Fibroblast of skin of abdomen (primary cell): Measurements from ENCODE around the gene UROS. TPM values are rescaled to one million over a fixed set of nuclear protein-coding genes. Genes with fewer than 3 reads are reported as not detected.
A peak's percentile ranks its signal among the peaks of the same experiment; 100 is the strongest.

Experiments used
- DNase-seq: peaks from one replicate; pipeline ENCODE4 v3.0.0-alpha.2; 2013
- polyA plus RNA-seq, 2 experiments: library from polyadenylated mRNA; unstranded; fragments of 120-200 nt; gene quantifications; one replicate each; pipeline ENCODE4 v1.2.1, GENCODE V29; 2013; ENCODE audit not compliant: insufficient read length in 2 of 2

UROS gene
- 78.9 TPM for polyA plus RNA-seq (2013, experiment 1 of 2; ENCODE audit: insufficient read length)
- polyA plus RNA-seq (2013, experiment 2 of 2; ENCODE audit: insufficient read length) = 76.6 TPM

DNA sequence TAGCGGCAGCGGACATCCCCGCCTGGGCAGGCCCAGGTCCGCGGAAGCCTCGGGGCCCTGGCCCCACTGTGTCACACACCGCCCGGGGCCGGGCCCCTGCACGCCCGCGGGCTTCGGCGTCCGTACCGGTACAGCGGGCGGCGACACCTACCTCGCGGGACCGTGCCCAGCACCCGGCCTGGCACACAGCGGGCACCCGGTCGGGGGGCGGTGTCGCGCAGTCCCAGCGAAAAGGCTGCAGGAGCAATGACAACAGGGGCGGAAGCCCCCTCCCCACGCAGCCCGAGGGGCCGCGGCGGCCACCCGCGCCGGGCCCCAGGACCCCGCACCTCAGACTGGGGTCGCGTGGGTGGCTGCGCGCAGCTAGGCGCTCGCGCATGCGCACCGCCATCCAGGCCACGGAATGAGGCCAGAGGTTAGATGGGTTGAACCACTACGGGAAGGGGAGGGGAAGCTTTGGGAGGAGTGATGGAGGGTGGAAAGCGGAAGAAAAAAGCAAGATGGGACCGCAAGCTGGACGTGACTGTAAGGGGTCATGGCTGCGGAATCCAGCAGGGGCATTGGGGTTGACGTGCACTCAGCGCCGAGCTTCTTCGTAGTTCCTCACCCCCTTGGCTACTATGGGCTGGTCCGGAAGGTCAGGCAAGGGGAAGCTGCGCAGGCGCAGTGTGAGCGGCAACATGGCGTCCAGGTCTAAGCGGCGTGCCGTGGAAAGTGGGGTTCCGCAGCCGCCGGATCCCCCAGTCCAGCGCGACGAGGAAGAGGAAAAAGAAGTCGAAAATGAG lies at the start of gene UROS, which contains the start of gene BCCIP:
UROS (minus strand) TSS at position 381 of the 785 bp plus-strand sequence. CDS start 6,759 bp downstream, outside the sequence.
BCCIP (plus strand) TSS at position 669 of the 785 bp plus-strand sequence; CDS start at position 681, 12 bp downstream.
- peak; percentile 88 for DNase-seq

GRCh38 chr10:125871338-125871737 lies 48.3 kb upstream of the UROS start:
- no peak for DNase-seq

DNA sequence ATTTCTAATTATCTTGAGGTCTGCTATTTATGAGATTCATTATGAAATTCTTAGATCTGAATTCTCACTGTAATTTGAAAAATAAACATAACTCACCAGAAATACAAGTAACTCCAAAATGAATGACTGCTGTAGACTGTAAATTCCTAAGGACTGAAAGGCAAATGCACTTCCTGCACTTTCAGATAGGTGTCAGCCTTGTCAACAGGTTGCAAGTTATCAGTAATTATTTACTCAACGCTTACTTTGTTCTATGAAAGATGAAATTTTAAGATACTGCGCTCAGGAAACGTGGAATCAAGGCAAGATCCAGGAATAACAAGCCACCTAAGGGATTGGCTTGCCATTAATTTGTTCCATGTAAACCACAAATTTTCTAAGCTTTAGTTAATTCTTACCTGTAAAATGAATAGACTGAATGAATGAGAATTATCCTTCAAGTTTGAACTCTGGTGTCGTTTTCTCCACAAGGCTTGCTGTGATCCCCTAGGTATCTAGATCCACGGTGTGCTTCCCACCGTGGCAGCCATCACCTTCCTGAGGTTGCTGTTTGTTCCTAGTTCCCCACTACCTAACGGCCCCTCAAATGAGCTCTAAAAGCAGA lies 45.4 kb upstream of the UROS start:
- peak; percentile 40 for DNase-seq

DNA sequence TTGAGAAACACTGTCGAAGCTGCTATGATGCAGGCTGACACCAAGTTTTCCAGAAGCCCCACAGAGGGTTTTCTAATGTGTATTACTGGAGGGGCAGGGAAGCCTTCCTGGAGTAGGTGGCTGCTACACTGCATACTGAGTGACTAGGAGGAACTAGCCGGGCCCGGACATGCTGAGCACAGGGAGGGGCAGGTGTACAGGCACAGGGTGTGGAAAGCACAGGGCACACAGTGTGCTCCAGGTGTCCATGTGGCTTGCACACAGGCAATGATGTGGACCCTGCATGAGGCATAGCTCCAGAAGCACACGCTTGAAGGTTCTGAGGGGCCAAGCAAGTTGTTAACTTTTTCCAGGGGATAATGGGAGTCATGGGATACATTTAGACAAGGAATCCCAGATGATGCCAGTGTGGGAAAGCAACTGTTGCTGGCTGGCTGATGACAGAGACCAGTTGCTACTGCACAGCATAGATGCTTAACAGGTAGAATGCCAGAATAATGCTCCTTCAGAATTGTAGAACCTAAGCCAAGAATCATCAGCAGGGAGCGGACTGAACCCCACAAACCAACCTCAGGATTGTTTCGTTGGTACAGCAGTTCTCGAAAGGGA lies 43.5 kb upstream of the UROS start:
- no peak for DNase-seq

GRCh38 chr10:125865120-125865519 lies 42.1 kb upstream of the UROS start:
- DNase-seq = no peak

GRCh38 chr10:125859128-125859817 lies 36.2 kb upstream of the UROS start:
- no peak for DNase-seq

DNA sequence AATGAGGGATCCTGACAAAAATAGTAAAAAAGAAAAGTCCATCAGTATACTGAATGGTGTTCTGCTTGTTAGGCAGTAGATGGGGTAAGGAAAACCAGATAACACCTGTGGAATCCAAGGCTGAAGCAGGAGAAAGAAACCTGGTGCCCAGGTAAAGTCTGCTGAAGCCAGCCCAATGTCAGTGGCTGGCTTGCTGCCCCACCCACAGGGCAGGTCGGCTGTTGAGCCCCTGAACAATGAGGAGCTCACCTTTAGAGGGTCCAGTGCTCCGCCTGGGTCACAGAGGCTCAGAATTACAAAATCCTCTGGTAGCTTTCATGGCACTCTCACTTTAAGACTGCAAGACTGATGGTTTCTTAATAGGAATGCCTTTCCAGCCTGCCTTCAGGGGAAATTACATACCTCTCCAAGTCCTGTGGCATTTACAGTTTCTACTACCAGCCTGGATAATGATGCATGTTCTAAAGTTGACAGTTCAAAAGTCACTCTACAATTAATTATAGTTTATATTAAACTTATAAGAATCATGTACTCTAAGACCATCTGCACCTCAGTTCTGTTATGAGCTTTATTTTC lies 34.2 kb upstream of the UROS start:
- DNase-seq = no peak

DNA sequence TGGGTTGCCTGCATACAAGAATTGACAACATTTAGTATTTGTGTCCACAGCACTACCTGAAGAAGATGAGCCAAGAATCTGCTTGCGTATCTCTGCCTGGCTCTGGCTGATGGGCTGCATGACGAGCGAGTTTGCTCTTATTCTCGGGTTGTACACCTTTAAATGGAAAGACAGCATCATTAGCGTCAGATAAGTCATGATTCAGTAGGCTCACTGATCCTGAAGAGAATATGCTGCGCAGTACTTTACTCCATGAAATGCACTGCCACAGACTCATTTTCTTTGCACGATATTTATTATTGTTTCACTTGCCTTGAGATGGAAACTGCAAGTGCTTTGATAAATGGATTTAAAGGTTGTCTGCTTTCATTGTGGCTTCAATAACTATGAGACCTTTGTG lies 29.4 kb upstream of the UROS start:
- DNase-seq = no peak

- DNase-seq = no peak
These were observed 28.0 kb upstream of the UROS start for GRCh38 chr10:125850766-125851731.

GRCh38 chr10:125849448-125849847 lies 26.4 kb upstream of the UROS start:
- no peak for DNase-seq

DNA sequence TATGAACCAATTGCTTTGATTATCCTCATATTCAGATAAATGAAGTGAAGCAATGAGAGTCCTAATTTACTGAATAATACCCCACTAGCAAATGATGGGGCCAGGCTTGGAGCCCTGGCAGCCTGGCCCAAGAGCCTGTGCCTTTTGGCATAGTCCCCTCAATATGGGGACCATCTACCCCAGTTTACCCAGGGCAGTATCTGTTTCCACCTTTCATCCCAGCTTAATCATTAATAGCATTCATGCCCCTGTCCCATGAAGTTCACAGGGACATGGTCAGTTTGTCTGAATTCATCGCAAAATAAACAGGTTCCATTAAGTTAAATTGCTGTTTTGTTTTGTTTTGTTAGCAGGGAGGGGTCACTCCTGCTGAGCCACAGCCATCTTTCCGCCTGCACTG lies 25.8 kb upstream of the UROS start:
- no peak for DNase-seq

DNA sequence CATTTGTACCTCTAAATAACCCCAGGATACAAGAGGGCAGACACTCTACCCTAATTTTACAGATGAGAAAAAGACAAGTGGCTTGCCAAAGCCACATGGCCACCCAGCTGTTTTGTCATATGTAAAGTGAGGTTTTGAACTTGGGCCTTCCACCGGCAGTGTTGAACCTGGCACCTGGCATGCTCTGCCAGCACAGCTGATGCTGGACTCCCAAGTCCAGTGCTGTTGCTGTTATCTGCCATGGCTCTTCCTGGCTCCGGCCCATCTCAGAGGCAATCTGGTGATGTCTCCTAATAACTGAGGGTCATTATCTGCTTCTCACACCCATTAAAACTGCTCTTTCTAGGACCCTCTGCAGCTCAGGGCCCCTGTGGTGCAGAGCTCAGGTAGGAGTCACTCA lies 25.3 kb upstream of the UROS start:
- DNase-seq = no peak

DNA sequence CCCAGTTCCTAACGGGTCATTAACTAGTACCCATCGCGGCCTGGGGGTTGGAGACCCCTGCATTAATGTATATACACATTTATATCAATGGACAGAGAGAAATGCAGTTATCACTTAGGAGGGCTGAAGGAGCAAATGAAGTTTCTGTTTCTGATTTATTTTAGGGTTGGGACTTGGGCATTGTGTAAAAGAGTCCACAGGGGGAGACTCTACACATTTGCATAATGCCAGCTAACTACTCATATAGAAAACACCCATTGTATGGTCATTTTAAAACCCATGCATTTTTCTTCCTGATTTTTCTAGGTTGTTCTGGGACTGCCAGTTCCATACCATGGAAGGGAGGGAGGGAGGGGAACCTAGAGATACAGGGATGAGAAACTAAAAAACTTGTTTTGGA lies 23.8 kb upstream of the UROS start:
- no peak for DNase-seq

DNA sequence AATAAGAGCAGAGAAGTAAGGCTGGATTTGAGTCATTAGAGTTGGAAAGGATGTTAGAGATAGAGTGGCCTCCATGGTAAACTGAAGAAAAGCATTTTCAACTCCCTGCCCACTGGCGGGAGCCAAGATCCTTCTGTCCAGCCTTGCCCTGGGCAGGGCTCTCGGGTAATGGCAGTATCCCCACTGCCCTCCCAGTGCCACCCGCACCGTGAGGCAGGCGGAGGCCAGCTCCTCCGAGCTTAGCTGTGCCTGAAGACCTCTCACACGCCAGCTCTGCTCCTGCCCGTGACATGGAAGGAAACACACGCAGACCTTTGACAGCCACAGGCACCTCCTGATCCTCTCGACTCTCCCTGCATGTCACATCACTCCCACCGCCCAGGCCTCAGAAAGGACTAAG lies 22.6 kb upstream of the UROS start:
- DNase-seq = no peak

- DNase-seq = no peak
These were observed 21.7 kb upstream of the UROS start for GRCh38 chr10:125844751-125845221.

DNA sequence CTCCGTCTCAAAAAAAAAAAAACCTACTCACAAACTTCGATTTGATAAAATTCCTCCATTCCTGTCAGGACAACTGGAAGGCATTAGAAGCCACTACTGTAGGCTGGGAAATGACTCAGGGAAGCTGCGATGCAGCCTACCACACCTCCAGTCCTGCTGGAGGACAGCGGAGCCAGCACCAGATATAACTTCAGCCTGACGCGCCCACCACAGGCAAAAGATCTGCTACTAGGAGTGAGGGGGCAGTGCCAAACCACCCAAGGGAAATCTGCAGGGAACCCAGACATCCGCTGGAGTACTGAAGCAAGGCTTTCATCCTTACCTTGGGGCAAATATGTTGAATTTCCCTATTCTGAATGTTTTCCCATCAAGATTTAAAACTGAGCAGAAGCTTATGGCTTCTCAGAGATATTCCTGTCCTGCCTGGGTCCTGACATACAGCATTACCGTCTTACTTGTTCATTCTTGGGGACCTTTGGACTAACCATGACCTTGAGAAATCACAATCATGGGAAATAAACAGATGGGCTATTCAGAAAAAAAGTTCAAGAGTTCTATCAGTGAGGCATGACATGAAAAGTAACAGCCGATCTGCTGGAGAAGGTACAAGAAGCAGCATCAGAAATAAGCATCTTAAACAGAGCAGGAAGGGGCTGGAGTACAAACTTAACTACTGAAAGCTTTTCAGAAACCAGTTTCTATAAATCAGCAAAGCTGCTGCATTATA lies 20.7 kb upstream of the UROS start:
- no peak for DNase-seq

DNA sequence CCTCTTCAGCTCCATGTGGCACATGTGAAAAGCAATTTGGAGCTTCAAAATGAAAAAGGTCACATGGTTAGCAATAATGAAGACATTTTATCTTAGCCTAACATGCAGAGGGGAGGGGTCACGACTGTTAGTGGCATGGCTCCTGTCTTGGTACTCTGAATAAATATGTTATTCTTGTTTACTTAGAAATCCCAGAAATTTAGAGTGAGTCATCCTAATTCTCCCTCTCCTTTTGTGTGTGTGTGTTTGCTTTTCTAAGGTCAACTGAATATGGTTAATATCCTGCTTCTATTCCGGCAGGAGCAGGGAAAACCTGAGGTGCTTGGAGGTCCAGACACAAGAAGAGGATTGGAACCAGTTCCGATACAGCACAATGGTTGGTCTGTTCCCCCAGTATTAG lies 17.9 kb upstream of the UROS start:
- DNase-seq = no peak

DNA sequence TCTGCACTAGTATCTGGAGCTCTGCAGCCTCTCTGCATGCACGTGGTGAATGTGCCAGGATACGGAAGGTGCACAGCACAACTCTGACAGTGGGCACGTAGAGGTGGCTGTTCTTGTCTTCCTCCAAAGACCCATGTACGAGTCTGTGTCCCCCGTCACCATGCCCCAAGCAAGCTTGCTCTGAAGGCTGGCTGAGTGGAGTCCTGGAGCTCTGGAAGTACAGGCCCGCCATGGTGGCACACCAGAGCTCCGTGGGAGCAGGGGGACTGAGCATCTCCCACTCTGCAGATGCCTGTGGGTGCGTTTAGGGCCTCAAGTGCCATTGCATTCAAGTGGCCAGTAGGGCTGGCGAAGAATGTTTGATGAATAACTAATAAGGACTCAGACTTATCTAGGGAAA lies 17.3 kb upstream of the UROS start:
- no peak for DNase-seq

DNA sequence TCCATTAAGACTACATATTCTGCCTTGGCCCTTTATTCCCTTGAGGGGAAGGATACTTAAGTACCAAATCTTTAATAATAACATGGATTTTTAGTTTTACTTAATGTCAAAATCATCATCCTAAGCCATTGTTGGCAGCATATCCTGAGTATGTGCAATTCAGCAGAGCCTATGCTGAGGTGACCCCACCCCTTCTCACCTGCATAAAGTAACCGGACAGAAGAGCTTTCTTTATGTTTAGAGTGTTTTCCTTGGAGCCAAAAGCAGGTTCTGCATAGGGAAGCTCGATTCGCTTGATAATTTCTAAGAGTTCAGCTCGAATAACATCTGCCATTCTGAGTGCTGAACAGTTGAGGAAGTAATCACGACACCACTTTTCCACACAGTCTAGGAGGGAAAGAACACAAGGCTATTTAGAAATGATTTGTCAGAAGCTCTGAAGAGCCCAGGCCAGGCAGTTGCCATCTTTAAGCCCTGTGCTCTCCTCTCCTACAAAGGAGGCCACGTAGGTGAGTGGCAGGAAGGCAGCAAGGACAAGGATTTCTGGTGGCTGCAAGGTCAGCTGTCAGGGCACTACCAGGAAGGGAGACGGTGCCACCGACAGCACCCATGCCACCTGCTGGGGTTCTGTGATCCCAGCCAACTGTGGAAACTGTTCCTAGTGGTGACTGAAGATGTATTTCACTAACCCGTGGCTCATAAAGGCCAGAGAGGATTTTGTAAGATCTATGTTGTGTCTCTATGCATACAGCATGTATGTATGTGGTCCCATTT lies 15.9 kb upstream of the UROS start:
- no peak for DNase-seq

- DNase-seq = no peak
These were observed 13.7 kb upstream of the UROS start for GRCh38 chr10:125836746-125837145.
